Measurements from ENCODE around the gene RHAG. TPM values are rescaled to one million over a fixed set of nuclear protein-coding genes. Genes with fewer than 3 reads are reported as not detected.

Gene RHAG
- polyA plus RNA-seq, 3 donors, result not detected

GRCh38 chr6:49651239-49651638, 14.6 kb upstream of the RHAG start:
- no peaks in the 10 kb centered on the region for H3K36me3 Mint-ChIP-seq
- intact Hi-C loops (cut with micrococcal nuclease), result no loop called here
- Histone ChIP-seq H3K4me3 (replicated peaks in 1 of 3; ENCODE audit: low read depth in 2 of 3, low read length in 3 of 3) (no peak overlapping the region), H3K27me3 (ENCODE audit: control insufficient read depth in 2 of 2, insufficient read depth in 2 of 2, low read length in 2 of 2) (no peaks in the 10 kb centered on the region), H3K9ac (ENCODE audit: insufficient read depth, low read length, poor library complexity, severe bottlenecking) (no peak overlapping the region), H3K9me3 (replicated peaks in 1 of 2; ENCODE audit: control insufficient read depth in 1 of 2, insufficient read depth in 1 of 2, low read length in 2 of 2) (no peaks in the 10 kb centered on the region), H3K27ac (ENCODE audit: low read depth in 1 of 2, low read length in 2 of 2) (no peak overlapping the region), H3K36me3 (replicated peaks in 1 of 2; ENCODE audit: control insufficient read depth in 1 of 2, insufficient read depth in 2 of 2, low read length in 2 of 2) (no peaks in the 10 kb centered on the region), H2AFZ (ENCODE audit: insufficient read depth, low read depth, low read length, poor library complexity, severe bottlenecking) (no peak overlapping the region), H3K4me1 (ENCODE audit: control insufficient read depth in 1 of 2, insufficient read depth in 2 of 2, low read length in 2 of 2) (no peaks in the 10 kb centered on the region), H4K20me1 (ENCODE audit: insufficient read depth, low read length) (no peaks in the 10 kb centered on the region), H3K79me2 (ENCODE audit: insufficient read depth, low read length) (no peaks in the 10 kb centered on the region), H3K4me2 (replicated peaks; ENCODE audit: extremely low read depth, low read length, poor library complexity, severe bottlenecking) (no peak overlapping the region)
- H3K4me3 Mint-ChIP-seq, result no peak overlapping the region
- H3K9me3 Mint-ChIP-seq, result peaks cover 0 to 3% (median 0%) of the 10 kb centered on the region in 7 donors
- TF ChIP-seq CTCF (IDR thresholded peaks at IDR 0.05), result no peak
- H3K27me3 Mint-ChIP-seq (ENCODE audit: low read depth in 3 of 3), result no peaks in the 10 kb centered on the region
- H3K4me1 Mint-ChIP-seq, result no peaks in the 10 kb centered on the region
- no peak for DNase-seq
- no peak overlapping the region for H3K27ac Mint-ChIP-seq
- WGBS (ENCODE audit: insufficient coverage), result 100% methylated on average over 2 of the region's 2 CpGs

- H3K27ac Mint-ChIP-seq, result peak overlapping the region in 1 of 7 donors; percentile 73
- Histone ChIP-seq H3K4me3 (replicated peaks in 1 of 3; ENCODE audit: low read depth in 2 of 3, low read length in 3 of 3) (no peak overlapping the region), H3K4me1 (ENCODE audit: control insufficient read depth in 1 of 2, insufficient read depth in 2 of 2, low read length in 2 of 2) (no peaks in the 10 kb centered on the region), H3K27ac (ENCODE audit: low read depth in 1 of 2, low read length in 2 of 2) (no peak overlapping the region), H2AFZ (ENCODE audit: insufficient read depth, low read depth, low read length, poor library complexity, severe bottlenecking) (no peak overlapping the region), H4K20me1 (ENCODE audit: insufficient read depth, low read length) (no peaks in the 10 kb centered on the region), H3K9me3 (replicated peaks in 1 of 2; ENCODE audit: control insufficient read depth in 1 of 2, insufficient read depth in 1 of 2, low read length in 2 of 2) (no peaks in the 10 kb centered on the region), H3K4me2 (replicated peaks; ENCODE audit: extremely low read depth, low read length, poor library complexity, severe bottlenecking) (no peak overlapping the region), H3K36me3 (replicated peaks in 1 of 2; ENCODE audit: control insufficient read depth in 1 of 2, insufficient read depth in 2 of 2, low read length in 2 of 2) (no peaks in the 10 kb centered on the region), H3K9ac (ENCODE audit: insufficient read depth, low read length, poor library complexity, severe bottlenecking) (no peak overlapping the region), H3K27me3 (ENCODE audit: control insufficient read depth in 2 of 2, insufficient read depth in 2 of 2, low read length in 2 of 2) (no peaks in the 10 kb centered on the region), H3K79me2 (ENCODE audit: insufficient read depth, low read length) (no peaks in the 10 kb centered on the region)
- no peaks in the 10 kb centered on the region for H3K27me3 Mint-ChIP-seq (ENCODE audit: low read depth in 3 of 3)
- DNase-seq, result no peak
- no peaks in the 10 kb centered on the region for H3K4me1 Mint-ChIP-seq
- no peak overlapping the region for H3K4me3 Mint-ChIP-seq
- TF ChIP-seq CTCF (IDR thresholded peaks at IDR 0.05), result no peak
- no CpG with 5 or more reads among the region's 1 CpG for WGBS (ENCODE audit: insufficient coverage)
- intact Hi-C loops (cut with micrococcal nuclease), result no loop called here
- no peaks in the 10 kb centered on the region for H3K36me3 Mint-ChIP-seq
- peaks cover 0 to 3% (median 0%) of the 10 kb centered on the region in 7 donors for H3K9me3 Mint-ChIP-seq
These were observed 13.3 kb upstream of the RHAG start for GRCh38 chr6:49649988-49650387.
